ENCODE data around the gene RBM43.

- TF ChIP-seq GATA2 (IDR thresholded peaks at IDR 0.05; ENCODE audit: low read depth, low read length) (no peak), GATA3 (IDR thresholded peaks at IDR 0.05; ENCODE audit: low read depth, low read length) (no peak)
Observed at GRCh38 chr2:151280271-151280670, 18.6 kb upstream of the RBM43 start.

Data from SH-SY5Y (cell line).